IPS DF 6.9 (cell line): ENCODE data around the gene TRAPPC12.

ENCODE experiments used
- DNase-seq: peaks from one replicate; pipeline ENCODE4 v3.0.0-alpha.2; 2013; ENCODE audit warnings: low read depth, low spot score
- H3K27ac ChIP-seq: one replicate; pipeline ENCODE4 v1.5.1; 2013; ENCODE audit warnings: low read length, control low read depth
- H3K27me3 ChIP-seq: 2 replicates; pipeline ENCODE4 v1.6.1; 2013; ENCODE audit warnings: mild to moderate bottlenecking, low read length; ENCODE audit not compliant: control insufficient read depth, insufficient read depth
- H3K36me3 ChIP-seq: 2 replicates; pipeline ENCODE4 v1.6.1; 2013; ENCODE audit warnings: low read length; ENCODE audit not compliant: control insufficient read depth, insufficient read depth
- H3K4me1 ChIP-seq: 2 replicates; pipeline ENCODE4 v1.6.1; 2013; ENCODE audit warnings: low read length; ENCODE audit not compliant: control insufficient read depth, insufficient read depth
- H3K4me3 ChIP-seq: 2 replicates; pipeline ENCODE4 v1.5.1; 2013; ENCODE audit warnings: mild to moderate bottlenecking, low read length
- H3K9me3 ChIP-seq: 2 replicates; pipeline ENCODE4 v1.6.1; 2013; ENCODE audit warnings: low read length, inconsistent platforms; ENCODE audit not compliant: control insufficient read depth, insufficient read depth
- WGBS: extraction: QIAGEN DNeasy Blood & Tissue Kit; methylation state at CpG from one replicate; pipeline ENCODE4 v1.1.7; 2013; ENCODE audit warnings: mixed read lengths, missing lambda C conversion rate; ENCODE audit not compliant: insufficient read length, insufficient coverage; 5-methylcytosine and 5-hydroxymethylcytosine counted together

Gene TRAPPC12

DNA sequence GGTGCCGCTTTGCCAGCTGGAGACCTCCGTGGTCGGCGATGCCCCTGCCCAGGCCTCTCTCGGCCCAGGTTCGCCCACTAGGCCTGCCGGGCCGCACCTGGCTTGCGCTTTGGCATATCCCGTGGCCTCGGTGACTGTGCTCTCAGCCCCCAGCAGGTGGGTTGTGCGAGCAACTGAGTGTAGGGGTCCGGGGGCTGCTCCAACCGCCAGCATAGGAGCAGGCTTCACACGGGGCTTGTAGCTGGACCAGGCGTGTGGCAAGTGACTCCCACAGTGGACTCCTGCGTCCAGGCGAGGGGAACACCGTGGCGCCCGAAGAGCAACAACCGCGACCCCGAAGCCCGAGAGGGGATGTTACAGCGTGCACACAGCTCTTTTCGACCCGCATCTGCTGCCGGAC is 9.7 kb downstream of the TRAPPC12 start:
- WGBS: no CpG with 5 or more reads among the region's 29 CpGs
- no peak overlapping the region for H3K27ac ChIP-seq
- H3K36me3 ChIP-seq: peaks cover 22% of the 10 kb centered on the region
- no peak for DNase-seq
- no peak overlapping the region for H3K4me3 ChIP-seq
- H3K9me3 ChIP-seq: no peaks in the 10 kb centered on the region
- no peaks in the 10 kb centered on the region for H3K4me1 ChIP-seq
- H3K27me3 ChIP-seq: no peaks in the 10 kb centered on the region

DNA sequence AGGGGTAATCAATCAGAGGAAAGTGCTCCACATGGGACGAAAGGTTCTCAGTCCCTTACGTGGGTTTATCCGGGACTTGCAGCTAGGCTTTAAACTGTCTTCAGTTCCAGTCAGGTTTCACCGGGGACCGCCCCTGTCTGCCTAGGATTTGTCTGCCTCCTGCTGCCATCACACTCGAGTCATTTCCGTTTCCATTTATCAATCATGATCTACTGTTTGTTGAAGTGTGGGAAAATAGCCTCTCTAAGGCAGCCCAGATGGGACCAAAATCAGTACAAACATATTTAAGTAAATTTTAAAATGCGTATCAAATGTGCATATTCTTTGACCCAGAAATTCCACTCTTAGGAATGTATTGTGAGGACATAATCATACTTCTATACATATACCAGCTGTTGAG is 10.5 kb downstream of the TRAPPC12 start:
- Histone ChIP-seq H3K36me3 (peaks cover 22% of the 10 kb centered on the region), H3K27ac (no peak overlapping the region), H3K27me3 (no peaks in the 10 kb centered on the region), H3K4me1 (no peaks in the 10 kb centered on the region), H3K4me3 (no peak overlapping the region), H3K9me3 (no peaks in the 10 kb centered on the region)
- DNase-seq: no peak
- no CpG with 5 or more reads among the region's 8 CpGs for WGBS

DNA sequence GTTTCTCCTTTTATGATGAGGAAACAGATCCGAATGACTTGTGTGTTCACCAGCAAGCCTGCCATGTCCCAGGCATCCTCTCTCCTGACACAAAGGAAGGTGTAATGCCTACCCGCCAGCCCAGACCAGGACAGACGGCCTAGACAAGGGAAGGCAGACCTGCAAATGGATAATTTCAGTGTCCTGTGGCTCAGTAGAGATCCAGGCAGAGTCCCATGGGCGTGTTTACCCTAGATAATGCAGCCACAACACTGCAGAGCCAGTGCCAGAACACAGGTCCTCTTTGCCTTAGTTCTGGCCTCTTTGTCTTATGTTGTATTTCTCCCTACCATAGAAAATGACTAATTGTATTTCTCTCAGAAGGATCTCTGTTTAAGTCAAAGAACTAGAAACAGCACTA is 12.7 kb downstream of the TRAPPC12 start:
- Histone ChIP-seq H3K27me3 (no peaks in the 10 kb centered on the region), H3K27ac (no peak overlapping the region), H3K9me3 (no peaks in the 10 kb centered on the region), H3K36me3 (peaks cover 22% of the 10 kb centered on the region), H3K4me1 (no peaks in the 10 kb centered on the region), H3K4me3 (no peak overlapping the region)
- WGBS: no CpG with 5 or more reads among the region's 4 CpGs
- no peak for DNase-seq

DNA sequence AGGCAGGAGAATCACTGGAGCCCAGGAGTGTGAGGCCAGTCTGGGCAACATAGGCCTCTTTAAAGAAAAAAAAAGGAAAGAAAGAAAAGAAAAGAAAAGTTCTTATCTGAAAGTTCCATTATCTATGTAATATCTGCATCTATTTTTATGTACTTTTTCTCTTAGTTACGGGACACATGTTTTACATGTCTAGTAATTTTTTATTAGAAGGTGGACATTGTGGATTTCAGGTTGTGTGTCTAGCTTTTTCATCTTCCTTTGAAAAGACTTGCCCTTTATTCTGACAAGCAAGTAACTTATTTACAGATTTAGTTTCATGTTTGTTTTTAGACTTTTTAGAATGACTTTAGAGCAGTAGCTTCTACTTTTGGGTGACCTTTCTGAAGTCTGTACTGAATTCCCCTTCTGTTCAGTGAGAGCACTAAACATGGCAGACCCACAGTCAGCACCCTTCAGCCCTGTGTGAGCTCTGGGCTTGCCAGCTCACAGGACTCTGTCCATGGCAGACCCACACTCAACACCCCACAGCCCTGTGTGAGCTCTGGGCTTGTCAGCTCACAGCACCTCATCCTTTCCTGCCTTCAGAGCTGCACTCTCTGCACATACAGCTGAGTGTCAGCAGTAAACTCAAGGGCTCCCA is 17.5 kb downstream of the TRAPPC12 start:
- Histone ChIP-seq H3K4me1 (no peaks in the 10 kb centered on the region), H3K9me3 (no peaks in the 10 kb centered on the region), H3K27ac (no peak overlapping the region), H3K36me3 (peaks cover 5% of the 10 kb centered on the region; the same call in 1 of the 2 replicates), H3K27me3 (no peaks in the 10 kb centered on the region), H3K4me3 (no peak overlapping the region)
- WGBS: no CpG with 5 or more reads among the region's 1 CpG
- no peak for DNase-seq

DNA sequence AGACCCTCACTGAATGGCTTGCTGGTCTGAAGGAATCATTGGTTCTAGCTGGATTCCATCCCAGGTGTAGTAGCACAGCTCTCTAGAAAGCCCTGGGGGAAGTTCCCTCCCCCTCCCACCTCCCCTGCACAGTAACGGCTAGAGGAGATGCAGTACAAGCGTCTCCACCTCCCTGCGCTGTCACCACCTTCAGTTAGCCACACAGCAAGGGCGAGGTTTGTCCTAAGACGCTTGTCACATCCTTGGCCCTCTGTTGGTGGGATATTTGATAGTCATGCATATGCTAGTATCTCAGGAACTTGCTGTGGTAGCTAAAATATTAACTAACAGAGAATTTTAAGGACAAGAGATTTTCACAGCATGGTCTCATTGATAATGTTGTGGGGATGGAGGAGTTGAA is 19.4 kb downstream of the TRAPPC12 start:
- H3K27ac ChIP-seq: no peak overlapping the region
- H3K27me3 ChIP-seq: no peaks in the 10 kb centered on the region
- no peak for DNase-seq
- H3K4me3 ChIP-seq: no peak overlapping the region
- no peaks in the 10 kb centered on the region for H3K4me1 ChIP-seq
- no CpG with 5 or more reads among the region's 5 CpGs for whole genome bisulfite sequencing
- H3K36me3 ChIP-seq: peaks cover 5% of the 10 kb centered on the region; the same call in 1 of the 2 replicates
- no peaks in the 10 kb centered on the region for H3K9me3 ChIP-seq

DNA sequence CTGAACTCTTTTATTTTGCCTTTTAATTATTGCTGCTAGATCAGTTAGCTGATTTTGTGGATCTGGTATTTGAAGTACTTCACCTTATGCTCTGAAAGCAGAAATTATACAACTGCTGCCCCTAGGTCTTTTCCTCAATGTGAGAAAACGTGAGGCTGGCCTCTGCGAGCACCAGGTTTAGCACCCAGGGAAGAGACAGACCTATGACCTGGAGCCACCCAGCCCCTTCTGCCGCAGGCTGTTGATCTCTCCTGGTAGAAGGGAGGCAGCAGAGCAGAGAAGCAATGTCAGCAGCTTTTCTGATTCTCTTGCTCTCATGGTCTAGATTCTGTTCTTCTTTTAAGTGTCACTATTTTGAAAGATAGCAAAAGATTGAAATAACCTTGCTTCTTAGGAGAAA is 19.9 kb downstream of the TRAPPC12 start:
- peaks cover 5% of the 10 kb centered on the region; the same call in 1 of the 2 replicates for H3K36me3 ChIP-seq
- H3K27me3 ChIP-seq: no peaks in the 10 kb centered on the region
- no peak for DNase-seq
- H3K4me3 ChIP-seq: no peak overlapping the region
- H3K4me1 ChIP-seq: no peaks in the 10 kb centered on the region
- no peak overlapping the region for H3K27ac ChIP-seq
- WGBS: no CpG with 5 or more reads among the region's 3 CpGs
- no peaks in the 10 kb centered on the region for H3K9me3 ChIP-seq

DNA sequence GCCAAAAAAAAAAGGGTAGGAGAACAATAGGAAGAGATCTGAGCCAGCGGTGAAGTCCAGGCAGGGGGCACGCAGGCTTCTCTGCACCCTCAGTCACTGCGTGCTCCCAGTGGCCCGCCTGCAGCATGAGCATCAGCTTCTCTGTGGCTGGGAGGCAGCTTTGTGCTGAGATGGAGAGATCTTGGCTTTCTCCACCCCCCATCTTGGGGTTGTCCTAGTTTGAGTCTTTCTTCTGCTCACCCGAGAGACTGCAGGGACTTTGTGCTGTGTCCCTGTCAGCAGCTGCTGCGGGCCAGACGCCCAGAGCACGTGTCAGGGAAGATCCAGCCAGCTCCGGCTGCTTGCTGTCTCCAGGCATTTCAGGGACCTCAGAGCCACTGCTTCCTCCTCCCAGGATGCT is 20.3 kb downstream of the TRAPPC12 start:
- H3K4me3 ChIP-seq: no peak overlapping the region
- DNase-seq: no peak
- peaks cover 5% of the 10 kb centered on the region; the same call in 1 of the 2 replicates for H3K36me3 ChIP-seq
- no peak overlapping the region for H3K27ac ChIP-seq
- no peaks in the 10 kb centered on the region for H3K4me1 ChIP-seq
- no CpG with 5 or more reads among the region's 9 CpGs for WGBS
- H3K9me3 ChIP-seq: no peaks in the 10 kb centered on the region
- H3K27me3 ChIP-seq: no peaks in the 10 kb centered on the region

DNA sequence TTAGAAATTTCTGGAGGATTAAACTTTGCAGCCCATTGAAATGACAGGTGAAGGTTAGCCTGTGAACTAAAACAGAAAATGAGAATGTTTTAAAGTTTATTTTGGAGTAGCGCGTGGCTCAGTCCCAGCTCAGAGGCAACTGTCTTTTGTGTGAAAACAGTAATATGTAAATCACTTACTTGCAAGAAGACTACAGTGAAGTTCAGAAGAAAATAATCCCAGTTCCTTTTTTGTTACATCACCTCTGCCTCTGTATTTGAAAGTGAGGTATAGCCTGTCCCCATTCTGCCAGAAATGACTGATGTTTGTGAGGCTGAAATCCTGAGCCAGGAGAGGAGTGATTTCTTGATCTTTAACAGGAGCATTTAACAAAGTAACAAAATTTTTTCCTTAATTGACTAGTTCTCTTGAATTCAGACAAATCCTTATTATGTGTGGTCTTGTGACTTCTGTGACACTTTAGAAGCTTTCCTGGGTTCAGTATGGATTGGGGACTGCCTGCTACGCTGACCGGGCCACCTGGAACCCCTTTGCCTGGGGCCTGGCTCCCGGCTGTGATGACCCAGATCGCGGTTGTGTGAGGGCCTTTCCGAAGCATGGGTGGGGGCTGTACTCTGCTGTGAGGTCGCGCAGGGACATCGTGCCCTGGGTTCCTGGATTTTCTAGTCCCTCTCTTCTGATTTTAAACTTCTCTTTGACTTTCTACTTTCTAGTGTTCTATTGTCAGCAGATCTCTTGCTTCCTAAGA is 24.3 kb downstream of the TRAPPC12 start:
- WGBS: no CpG with 5 or more reads among the region's 11 CpGs
- Histone ChIP-seq H3K4me3 (no peak overlapping the region), H3K4me1 (no peaks in the 10 kb centered on the region), H3K9me3 (no peaks in the 10 kb centered on the region), H3K36me3 (peaks cover 5% of the 10 kb centered on the region; the same call in 1 of the 2 replicates), H3K27ac (no peak overlapping the region), H3K27me3 (no peaks in the 10 kb centered on the region)
- no peak for DNase-seq

DNA sequence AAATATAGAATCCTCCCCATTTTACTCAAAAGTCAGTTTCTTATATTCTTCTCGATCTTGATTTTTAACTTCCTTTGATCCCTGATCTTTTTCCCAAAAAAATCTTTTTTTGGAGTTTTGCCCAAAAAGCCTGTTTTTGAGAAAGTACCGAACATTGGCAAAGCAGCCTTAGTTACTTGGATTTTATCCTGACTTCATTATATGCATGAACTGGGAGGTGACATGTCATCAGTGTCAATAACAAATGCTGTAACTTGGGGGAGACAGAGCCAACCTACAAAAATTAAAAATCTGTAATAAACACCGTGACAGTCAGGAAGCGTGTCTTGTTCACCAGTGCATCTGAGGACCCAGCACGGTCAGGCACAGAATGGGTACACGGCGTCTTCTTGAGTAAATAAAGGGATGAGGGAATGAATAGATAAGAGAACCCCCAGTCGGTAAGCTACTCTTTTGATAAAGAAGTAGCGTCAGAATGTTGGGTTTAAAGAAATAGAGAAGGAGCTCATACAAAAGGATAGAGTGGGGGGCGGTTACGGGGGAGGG is 24.9 kb downstream of the TRAPPC12 start:
- DNase-seq: no peak
- H3K9me3 ChIP-seq: no peaks in the 10 kb centered on the region
- H3K36me3 ChIP-seq: peaks cover 5% of the 10 kb centered on the region; the same call in 1 of the 2 replicates
- no peak overlapping the region for H3K27ac ChIP-seq
- H3K4me1 ChIP-seq: no peaks in the 10 kb centered on the region
- H3K27me3 ChIP-seq: no peaks in the 10 kb centered on the region
- H3K4me3 ChIP-seq: no peak overlapping the region
- WGBS: 96% methylated on average over 3 of the region's 11 CpGs

DNA sequence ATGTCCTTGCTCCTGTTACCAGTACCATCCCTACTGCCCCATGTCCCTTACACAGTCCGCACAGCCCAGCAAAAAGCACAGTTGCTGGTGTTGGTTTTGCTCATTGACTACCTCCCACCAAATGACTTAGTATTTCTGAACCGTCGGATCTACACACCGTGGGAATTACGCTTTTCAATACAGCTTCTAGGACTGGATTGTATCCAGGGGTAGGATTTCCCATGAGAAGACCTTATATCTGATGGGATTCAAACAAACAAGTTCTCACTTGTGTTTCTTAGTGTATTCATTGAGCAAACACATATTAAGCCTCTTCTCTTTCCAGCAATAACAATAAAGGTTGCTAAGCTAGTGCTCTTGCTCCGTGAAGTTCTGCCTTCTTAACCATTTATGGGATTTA is 25.8 kb downstream of the TRAPPC12 start:
- H3K4me3 ChIP-seq: no peak overlapping the region
- H3K36me3 ChIP-seq: peaks cover 5% of the 10 kb centered on the region; the same call in 1 of the 2 replicates
- no peak overlapping the region for H3K27ac ChIP-seq
- no peaks in the 10 kb centered on the region for H3K27me3 ChIP-seq
- DNase-seq: no peak
- no CpG with 5 or more reads among the region's 6 CpGs for WGBS
- no peaks in the 10 kb centered on the region for H3K9me3 ChIP-seq
- no peaks in the 10 kb centered on the region for H3K4me1 ChIP-seq
